Measurements from ENCODE around the gene BPHL.
A peak's percentile ranks its signal among the peaks of the same experiment; 100 is the strongest.
"Not testable (repeated sequence)": the region's sequence is repeated elsewhere in the genome, so short reads cannot be mapped to it uniquely, and the experiment has no call there.

Gene BPHL

GRCh38 chr6:3157131-3157933 is 38.8 kb downstream of the BPHL start, which contains the start of gene TUBB2A:
Gene TUBB2A, minus strand, starts transcription at chr6:3157544. Its CDS starts 81 bp downstream, at chr6:3157463.
- DNase-seq: peak; percentile 77

DNA sequence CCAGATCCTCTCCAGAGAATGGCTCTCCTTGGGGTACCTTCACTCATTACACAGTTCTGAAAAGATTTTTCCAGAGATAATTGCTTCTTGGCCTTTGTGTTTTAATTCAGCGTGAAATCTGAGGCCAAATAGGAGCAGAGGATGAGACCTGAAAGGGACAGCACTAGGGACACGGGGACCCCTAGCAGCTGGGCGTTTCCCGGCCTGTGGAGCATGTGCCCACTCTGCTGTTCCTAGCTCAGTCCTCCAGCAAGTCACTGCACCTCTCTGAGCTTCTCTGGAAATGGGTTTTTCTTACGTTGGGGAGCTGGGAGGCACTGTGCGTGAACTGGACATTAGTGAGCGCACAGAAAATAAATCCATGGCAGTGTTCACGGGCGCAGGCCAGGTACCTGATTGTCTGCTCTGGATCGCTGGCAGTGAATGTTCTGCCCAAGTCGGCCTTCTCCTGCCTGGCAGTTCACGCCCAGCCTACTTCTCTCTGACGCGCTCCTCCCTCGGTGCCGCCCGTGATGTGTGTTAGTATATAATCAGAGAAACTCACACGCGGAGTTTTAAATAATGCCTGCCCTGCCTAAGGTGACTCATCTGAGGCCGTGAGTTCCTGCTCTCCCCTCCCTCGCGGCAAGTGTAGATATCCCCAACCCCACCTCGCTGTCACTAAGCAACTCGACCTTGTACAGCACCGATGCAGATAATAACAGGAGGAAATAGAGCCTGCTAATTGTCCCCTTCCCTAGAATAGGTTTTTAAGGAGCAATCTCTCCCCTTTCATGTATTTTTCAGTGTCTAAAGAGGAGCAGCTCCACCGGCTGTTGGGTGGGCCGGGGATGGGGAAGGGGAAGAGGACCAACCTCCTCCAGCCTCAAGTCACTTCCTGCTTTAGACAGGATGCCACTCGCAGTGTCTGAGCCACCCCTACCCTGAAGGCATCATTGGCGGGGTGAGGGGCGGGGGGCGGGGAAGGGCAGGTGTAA is 41.6 kb downstream of the BPHL start:
- DNase-seq: peak; percentile 69

- DNase-seq: no peak
Measured at GRCh38 chr6:3162067-3162497, 43.6 kb downstream of the BPHL start.

- peak; percentile 78 for DNase-seq
Measured at GRCh38 chr6:3162565-3163247, 44.2 kb downstream of the BPHL start.

DNA sequence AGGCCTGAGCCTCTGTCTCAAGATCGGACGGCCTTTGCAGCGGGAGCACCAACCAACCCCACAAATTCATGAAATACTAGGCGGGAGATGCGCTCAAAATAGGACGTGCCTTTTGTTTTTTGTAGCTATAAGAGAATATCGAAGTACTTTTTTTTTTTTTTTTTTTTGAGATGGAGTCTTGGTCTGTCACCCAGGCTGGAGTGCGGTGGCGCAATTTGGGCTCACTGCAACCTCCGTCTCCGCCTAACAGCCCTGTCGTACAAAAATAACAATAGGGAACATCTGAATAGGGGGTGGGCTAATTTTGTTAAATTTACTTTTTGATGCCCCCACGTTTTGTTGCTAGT is 44.7 kb downstream of the BPHL start:
- no peak for DNase-seq

DNA sequence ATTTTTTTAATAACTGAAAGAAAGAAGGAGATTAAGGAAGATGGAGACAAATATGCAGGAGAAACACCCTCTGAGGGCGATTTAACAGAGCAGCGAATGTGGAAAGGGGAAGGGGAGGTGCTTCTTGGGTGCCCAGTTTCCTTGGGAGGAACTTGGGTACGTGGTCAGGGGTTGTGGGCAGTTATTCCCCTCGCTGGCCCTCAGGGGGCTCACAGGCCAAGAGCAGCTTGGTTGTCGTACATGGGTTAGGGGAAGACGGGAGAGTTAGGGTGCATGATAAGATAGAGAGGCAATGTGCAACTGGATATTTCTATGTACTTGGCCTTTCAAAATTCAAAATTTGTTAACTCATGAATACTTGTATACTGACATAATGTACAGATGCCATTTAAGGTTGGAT is 45.9 kb downstream of the BPHL start:
- DNase-seq: no peak

DNA sequence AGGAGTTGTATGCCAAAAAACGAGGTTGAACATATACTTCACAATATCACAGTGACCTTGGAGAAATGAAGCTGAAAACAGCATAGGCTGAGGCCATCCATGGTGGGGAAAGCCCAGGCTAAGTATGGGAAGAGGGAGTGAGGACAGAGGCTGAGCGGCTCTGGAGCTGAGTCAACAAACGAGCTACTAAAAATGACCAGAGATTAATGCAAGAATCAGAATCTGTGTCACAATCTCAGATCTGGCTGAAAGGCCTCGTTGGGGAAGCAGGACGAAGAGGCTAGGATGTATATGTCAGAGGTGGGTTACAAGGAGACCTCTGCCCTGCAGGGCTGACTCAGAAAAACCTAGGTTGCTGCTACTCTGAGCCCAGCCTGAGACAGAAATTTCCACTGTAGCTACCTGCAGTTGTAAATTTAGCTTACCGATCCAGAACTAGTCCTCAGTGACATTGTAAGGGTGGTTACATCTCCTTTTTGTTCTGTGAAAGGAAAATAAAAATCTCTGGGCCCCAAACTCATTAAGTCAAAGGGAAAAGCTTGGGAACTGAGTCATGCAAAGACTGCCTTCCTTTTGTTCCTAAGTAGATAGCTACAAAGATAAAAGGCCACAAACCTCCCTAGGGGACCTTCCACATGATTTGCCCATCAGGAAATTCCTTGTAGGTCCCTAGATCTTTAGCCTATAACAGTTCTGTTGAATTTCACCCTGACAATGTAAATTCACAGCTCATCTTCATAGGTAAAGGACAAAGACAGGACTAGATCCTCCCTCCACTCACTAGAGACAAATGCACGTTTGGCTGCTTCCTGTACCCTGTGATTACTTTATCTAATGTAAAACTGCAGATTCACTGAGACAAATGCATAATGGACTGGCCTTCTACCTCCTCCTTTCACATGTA is 47.4 kb downstream of the BPHL start:
- DNase-seq: no peak

- not testable (repeated sequence) for DNase-seq
Measured at GRCh38 chr6:3166535-3167225, 48.2 kb downstream of the BPHL start.

DNA sequence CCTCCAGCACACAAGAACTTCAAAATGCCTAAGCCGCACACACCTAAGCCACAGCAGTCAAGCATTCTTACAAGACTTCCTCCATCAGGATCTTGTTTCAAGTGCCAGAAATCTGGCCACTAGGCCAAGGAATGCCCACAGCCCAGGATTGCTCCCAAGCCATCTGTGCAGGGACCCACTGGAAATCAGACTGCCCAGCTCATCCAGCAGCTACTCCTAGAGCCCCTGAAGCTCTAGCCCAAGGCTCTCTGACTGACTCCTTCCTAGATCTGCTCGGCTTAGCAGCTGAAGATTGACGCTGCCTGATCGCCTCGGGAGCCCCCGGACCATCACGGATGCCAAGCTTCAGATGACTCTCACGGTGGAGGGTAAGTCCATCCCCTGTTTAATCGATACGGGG is 49.5 kb downstream of the BPHL start:
- DNase-seq: not testable (repeated sequence)

GRCh38 chr6:3170676-3171075 is 52.2 kb downstream of the BPHL start:
- DNase-seq: not testable (repeated sequence)

DNA sequence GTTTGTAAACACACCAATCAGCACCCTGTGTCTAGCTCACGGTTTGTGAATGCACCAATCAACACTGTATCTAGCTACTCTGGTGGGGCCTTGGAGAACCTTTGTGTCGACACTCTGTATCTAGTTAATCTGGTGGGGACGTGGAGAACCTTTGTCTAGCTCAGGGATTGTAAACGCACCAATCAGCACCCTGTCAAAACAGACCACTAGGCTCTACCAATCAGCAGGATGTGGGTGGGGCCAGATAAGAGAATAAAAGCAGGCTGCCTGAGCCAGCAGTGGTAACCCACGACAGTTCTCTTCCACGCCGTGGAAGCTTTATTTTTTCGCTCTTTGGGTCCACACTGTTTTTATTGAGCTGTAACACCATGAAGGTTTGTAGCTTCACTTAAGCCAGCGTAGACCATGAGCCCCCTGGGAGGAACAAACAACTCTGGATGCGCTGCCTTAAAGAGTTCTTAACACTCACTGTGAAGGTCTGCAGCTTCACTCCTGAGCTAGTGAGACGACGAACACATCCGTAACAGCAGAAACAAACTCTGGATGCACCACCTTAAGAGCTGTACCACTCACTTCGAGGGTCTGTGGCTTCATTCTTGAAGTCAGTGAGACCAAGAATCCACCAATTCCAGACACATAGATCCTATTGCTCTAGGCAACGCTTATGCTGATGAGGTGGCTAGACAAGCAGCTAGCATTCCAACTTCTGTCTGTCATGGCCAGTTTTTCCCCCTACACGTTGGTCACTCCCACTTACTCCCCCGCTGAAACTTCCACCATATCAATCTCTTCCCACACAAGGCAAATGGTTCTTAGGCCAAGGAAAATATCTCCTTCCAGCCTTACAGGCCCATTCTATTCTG is 53.0 kb downstream of the BPHL start:
- not testable (repeated sequence) for DNase-seq

GRCh38 chr6:3172789-3173188 is 54.3 kb downstream of the BPHL start:
- DNase-seq: not testable (repeated sequence)

DNA sequence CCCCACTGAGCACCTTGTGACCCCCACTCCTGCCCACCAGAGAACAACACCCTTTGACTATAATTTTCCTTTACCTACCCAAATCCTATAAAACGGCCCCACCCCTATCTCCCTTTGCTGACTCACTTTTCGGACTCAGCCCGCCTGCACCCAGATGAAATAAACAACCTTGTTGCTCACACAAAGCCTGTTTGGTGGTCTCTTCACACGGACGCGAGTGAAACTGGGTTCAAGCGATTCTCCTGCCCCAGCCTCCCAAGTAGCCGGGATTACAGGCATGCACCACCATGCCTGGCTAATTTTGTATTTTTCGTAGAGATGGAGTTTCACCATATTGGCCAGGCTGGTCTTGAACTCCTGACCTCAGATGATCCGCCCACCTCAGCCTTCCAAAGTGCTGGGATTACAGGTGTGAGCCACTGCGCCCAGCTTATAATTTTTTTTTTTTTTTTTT is 55.2 kb downstream of the BPHL start:
- DNase-seq: not testable (repeated sequence)

DNA sequence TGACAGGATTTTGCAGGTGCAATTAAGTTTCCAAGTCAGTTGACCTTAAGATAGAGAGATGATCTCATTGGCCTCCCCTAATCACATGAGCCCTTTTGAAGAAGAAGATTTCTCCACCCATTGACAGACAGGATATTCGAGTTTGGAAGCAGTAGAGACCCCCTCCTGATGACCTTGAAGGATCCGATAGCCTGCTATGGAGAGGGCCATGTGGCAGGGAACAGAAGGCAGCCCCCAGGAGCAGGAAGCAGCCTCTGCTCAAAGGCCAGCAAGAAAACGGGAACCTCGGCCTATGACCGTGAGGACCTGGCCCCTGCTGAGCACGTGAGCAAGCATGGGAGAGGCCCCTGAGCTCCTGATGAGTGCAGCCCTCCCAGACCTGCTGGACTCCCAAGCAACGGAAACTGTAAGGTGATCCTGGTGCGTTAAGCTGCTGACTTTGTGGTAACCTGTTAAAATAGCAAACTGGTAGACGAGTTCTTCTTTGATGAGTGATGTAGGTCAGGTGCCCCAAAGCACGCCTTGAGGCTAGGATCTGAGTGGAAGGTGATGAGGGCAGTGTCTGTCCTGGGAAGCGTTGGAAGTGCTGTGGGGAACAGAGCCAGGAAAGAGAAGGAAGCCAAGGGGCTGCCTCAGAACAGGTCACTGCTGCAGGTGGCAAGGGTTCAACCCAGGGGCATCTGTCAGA is 57.3 kb downstream of the BPHL start:
- no peak for DNase-seq

DNA sequence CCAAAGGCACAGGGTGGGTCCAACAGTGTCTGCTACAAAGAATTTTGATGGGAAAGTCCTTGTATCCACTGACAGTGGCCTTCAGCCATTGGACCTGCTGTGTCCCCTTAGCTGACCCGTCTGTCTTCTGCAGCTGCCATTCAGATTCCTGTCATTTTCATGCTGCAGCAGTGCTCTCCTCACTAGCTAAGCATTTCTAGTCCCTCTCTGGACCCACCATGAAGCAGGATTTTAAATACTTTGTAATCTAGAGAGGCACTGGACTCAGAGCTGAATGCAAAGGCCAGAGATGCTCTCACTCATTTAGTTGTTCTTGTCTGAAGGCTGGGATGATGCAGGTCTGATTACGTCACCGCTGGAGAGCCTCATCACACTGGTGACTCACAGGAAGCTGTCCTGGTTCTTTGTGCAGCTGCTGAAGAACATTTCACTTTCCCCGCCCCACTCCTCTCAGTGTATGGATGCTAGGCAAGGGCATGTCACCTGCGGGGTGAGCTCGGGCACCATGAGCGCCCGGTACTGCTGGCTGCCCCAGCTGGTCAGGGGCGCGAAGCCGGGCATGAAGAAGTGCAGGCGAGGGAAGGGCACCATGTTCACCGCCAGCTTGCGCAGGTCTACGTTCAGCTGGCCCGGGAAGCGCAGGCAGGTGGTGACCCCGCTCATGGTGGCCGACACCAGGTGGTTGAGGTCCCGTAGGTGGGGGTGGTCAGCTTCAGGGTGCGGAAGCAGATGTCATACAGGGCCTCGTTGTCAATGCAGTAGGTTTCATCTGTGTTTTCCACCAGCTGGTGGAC is 58.2 kb downstream of the BPHL start:
- DNase-seq: no peak

- DNase-seq: not testable (repeated sequence)
Measured at GRCh38 chr6:3178666-3179065, 60.2 kb downstream of the BPHL start.

DNA sequence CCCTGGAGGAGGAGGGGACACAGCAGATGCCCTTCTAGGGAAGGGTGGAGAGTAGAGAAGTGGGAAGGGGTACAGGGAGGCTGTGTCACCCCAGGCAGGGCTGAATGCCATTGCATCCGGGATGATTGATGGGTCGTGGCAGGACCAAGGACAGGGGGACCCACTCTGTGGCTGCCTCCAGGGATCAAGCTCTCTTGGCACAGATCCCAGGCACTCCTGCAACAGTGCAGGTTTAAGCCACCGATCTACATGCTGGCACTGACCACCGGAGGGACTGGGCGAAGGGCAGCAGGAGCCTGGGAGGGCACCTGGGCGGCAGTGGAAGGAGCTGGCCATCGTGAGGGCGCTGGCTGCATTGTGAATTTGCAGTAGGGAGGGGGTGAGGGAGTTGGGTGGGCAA is 61.4 kb downstream of the BPHL start:
- DNase-seq: not testable (repeated sequence)

DNA sequence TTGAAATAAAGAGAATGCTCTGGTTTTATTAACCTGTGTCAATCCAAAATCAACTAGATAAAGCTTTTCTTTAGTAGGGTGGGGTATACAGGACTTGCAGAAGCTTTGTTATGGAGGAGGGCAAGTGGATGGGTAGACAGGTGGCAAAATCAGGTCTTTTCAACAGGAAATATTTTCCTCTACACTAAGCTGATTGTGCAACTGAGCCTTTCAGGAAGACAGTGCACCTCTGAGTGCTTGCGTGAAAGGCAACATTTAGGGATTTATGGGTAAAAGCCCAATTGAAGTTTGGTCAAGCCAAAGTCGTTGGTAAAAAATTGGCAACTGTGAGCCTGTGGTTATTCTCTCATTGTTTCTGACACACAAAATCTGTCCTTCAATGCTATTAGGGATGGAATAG is 62.6 kb downstream of the BPHL start:
- no peak for DNase-seq

- no peak for DNase-seq
Measured at GRCh38 chr6:3183066-3183465, 64.6 kb downstream of the BPHL start.
